SH-SY5Y (cell line): Measurements from ENCODE around the gene KRT71.

Experiments used
- GATA2 ChIP-seq: IDR thresholded peaks from 2 replicates; pipeline ENCODE4 v1.6.1; 2011; ENCODE audit warnings: mild to moderate bottlenecking, low read depth, low read length
- GATA3 ChIP-seq: IDR thresholded peaks from 2 replicates; pipeline ENCODE4 v1.6.1; 2011; ENCODE audit warnings: low read depth, mild to moderate bottlenecking, low read length, moderate library complexity

DNA sequence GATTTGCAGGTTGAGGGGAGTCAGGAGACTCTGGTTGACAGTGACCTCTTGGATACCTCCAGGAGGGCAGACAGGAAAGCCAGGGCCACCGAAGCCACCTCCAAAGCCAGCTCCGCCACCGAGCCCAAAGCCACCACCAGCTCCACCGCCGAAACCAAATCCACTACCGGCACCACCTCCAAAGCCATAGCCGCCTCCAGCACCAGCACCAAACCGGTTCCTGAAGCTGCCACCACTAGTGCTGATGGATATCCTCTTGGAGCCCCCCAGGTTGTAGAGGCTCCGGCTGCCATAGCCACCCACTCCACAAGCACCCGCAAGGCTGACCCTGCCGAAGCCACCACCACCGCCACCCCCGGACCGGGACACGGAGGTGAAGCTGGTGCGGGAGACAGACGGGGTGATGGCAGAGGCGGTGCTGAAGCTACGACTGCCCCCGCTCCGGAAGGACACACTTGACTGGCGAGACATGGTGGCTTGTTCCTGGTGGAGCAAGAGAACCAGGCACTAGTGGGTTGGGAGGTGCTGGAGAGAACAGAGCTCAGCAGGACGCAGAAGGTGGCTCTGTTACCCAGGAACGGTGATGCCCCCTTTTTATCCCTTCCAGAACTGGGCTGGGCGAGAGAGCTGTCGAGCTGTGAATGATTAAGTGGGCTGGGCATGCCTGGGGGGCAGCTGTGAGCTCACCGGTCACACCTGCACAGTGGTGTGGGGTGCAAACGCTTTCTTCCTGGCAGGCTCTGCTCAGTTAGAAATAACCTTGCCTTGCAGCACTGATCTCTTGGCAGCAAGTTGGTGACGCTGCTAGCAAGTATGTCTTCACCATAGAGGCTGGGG is 32.9 kb downstream of the KRT71 start, which contains the start of gene KRT5:
- TF ChIP-seq GATA2 (no peak), GATA3 (no peak)
